Femur (tissue), 1 donor: ENCODE data around the gene RNF123.
"Not testable (repeated sequence)": the region's sequence is repeated elsewhere in the genome, so short reads cannot be mapped to it uniquely, and the experiment has no call there.

ENCODE experiments used
- DNase-seq: peaks from one replicate; pipeline ENCODE4 v3.0.0-alpha.2; 2017

The RNF123 gene

DNA sequence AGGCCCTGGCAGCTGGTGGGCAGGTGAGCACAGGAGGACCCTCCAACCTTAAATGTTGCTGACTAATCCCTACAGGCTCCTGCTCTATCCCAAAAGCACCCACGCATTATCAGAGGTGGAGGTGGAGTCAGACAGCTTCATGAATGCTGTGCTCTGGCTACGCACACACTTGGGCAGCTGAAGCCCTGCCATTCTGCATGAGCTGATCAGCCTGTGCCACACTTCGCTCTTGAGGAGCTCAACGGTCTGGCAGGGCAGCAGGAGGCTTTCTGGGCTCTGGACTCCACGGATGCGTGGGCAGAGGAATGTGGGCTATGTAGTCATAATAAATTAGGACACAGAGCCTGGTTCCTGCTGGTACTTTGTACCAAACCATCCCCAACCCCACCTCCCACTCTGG lies 6.2 kb upstream of the RNF123 start:
- DNase-seq: no peak

DNA sequence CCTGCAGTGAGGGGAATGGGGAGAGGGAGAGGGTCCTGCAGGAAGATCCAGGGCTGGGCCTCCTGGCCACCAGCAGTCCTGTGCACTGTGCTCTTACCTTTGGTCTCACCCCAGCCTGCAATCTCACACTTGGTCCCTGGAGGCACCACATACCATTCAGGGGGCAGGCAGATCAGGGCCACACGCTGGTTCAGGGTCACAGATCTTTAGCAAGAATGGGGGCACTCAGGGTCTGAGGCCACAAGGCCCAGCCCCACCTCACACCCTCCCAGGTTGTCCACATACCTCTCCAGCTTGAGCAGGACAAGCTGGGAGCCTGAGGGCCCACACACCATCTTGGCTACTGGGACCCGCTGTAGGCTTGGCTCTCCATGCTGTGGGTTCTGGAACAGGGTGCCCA lies 4.9 kb upstream of the RNF123 start:
- DNase-seq: not testable (repeated sequence)

DNA sequence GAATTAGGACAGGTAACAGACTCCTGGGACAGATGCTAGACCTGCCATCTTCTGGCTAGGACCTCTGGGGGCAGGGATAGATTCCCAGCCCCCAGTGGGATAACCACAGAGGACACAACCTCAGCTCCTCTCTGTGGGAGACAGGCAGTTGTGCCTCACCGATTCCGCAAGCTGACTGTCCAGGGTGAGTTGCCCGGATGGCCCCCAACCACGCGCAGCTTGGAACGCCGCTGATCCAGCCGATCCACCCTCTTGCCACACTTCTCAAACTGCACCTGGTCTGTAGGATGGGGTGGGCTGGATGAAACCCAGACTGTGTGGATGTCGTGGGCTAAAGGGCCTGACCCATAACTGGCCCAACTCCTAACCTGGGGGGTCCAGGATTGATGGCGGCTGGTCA lies 4.3 kb upstream of the RNF123 start:
- not testable (repeated sequence) for DNase-seq

GRCh38 chr3:49685846-49686245 lies 3.5 kb upstream of the RNF123 start:
- not testable (repeated sequence) for DNase-seq

DNA sequence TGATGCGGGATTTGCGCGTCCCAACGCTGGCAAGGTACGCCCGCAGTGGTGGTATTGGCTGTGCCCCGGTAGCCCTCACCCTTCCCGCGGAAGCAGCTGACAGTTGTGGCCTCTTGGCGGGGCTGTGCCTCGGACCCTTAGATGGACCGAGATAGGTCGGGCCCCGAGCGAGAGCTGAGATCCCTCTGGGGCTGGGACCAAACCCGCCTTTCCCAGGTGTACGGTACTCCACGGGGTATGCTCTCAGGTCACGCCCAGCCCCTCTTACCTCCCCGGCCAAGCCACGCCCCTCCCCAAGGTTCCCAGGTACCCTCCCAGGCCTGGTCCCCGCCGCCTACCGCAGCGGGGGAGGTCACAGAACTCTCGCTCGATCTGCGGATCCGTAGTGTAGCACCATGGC lies 3.0 kb upstream of the RNF123 start:
- DNase-seq: not testable (repeated sequence)

DNA sequence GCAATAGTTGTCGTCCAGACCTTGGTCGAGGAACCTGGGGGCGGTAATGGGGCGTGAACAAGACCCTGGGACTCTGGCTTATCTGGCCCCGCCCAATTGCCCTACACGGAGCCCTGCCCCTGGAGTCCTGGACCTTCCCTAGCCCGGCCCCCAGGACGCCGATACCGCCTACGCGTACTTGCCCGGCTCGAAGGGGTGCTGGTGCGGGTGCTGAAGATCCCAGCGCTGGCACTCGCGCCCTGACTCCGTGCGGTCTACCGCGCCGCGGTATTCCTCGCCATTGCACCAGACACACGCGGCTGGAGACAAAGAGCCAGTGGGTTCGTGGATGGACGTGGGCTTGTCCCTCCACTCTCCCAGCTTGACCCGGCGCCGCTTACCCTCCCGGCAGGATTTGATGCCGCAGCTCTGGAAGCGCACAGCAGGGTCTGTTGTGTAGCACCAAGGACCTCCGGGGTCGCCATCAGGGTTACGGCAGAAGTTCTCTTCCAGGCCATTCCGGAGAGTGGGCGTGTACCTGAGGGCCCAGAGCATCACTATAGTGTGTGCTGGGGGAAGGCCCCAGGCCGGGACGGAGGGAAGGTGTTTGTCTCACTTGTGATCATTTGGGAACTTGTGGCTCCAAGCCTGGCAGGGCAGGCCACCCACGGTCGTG lies 2.5 kb upstream of the RNF123 start:
- peak; percentile 56 for DNase-seq

DNA sequence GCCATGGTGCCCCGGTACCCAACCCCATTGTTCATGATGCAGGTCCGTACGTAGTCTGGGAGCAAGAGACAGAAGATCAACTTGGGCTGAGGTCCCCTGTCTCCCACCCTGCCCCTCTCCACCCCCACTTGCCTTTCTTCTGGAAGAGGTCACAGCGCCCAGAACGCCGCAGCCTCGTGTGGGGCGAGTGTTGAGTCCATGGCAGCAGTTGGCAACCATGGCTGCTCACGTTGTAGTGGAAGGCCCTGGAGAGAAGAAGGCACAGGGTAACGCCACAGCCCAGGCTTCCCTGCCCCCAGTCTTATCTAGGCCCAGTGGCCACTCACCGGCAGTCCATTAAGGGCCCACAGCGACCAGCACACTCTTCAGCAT lies 1.9 kb upstream of the RNF123 start:
- not testable (repeated sequence) for DNase-seq

DNA sequence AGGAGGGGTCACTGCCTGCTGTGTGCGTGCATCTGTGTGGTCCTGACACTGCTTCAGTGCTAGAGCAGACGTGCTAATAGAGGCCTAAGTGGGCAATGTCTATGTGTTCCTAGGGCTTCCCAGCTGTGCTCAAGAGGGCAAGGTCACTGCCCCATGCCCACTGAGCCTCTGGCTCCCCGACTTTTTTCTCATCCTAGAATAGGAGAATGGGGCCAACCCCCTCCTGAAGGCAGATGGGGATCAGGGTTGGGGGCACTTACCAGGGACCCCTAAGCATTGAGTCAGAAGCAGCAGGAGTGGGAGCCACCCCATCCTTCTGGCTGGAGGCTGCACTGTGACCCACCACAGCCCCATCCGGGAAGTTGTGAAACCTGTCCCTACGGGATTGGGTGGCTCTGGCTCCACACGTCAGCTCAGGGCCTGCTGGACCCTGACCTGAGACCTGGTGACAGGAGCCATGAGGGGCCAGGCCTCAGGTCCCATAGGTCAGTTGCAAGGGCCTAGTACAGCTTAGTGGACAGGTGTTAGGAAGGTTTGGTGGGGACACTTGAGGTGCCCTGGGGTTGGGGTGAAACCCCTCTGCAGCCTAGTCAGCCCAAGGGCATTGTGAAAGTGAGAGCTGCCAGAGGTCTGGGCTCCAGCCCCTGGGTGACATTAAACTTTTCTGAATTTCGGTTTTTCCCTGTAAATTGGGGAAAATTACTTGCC lies 865 bp upstream of the RNF123 start:
- not testable (repeated sequence) for DNase-seq

- DNase-seq: not testable (repeated sequence)
Measured at GRCh38 chr3:49689908-49690624, 709 bp downstream of the RNF123 start.

DNA sequence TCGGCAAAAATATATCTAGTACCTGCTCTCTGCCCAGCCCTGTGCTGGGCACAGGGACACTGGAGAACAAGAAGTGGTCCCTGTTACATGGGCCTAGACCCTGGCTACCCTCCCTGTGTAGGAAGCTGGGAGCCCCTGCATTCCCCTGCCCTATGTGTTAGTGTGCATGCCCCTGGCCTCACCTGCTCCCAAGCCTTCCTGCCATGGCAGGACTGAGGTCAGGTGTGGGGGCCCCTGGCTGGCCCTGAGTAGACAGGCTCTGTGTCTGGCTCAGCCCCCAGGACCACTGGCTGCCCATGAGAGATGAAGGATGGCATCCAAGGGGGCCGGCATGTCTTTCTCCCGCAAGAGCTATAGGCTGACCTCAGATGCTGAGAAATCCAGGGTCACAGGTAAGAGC lies 1.5 kb downstream of the RNF123 start:
- DNase-seq: not testable (repeated sequence)

- not testable (repeated sequence) for DNase-seq
Measured at GRCh38 chr3:49691481-49691880, 2.1 kb downstream of the RNF123 start.

GRCh38 chr3:49694409-49695070 lies 5.2 kb downstream of the RNF123 start:
- DNase-seq: not testable (repeated sequence)

GRCh38 chr3:49695350-49696015 lies 6.1 kb downstream of the RNF123 start:
- not testable (repeated sequence) for DNase-seq

GRCh38 chr3:49699281-49699979 lies 10.1 kb downstream of the RNF123 start:
- DNase-seq: no peak

DNA sequence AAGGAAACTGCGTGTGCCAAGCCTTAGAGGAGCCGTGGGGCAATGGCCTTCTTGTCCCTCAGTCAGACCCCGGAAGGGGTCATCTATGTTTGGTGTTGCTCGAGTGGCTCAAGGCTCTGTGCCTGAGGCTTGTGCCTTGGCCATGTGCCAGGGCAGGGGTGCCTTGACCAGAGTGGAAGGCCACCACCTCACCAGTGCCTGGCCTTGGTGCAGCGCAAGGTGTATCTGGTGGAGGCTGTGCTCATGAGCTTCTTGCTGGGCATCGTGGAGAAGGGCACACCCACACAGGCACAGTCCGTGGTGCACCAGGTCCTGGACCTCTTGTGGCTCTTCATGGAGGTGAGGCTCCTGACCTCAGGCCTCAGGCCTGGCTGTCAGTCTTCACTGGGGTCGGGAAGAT lies 10.7 kb downstream of the RNF123 start:
- DNase-seq: no peak

- DNase-seq: no peak
Measured at GRCh38 chr3:49700453-49701128, 11.2 kb downstream of the RNF123 start.

DNA sequence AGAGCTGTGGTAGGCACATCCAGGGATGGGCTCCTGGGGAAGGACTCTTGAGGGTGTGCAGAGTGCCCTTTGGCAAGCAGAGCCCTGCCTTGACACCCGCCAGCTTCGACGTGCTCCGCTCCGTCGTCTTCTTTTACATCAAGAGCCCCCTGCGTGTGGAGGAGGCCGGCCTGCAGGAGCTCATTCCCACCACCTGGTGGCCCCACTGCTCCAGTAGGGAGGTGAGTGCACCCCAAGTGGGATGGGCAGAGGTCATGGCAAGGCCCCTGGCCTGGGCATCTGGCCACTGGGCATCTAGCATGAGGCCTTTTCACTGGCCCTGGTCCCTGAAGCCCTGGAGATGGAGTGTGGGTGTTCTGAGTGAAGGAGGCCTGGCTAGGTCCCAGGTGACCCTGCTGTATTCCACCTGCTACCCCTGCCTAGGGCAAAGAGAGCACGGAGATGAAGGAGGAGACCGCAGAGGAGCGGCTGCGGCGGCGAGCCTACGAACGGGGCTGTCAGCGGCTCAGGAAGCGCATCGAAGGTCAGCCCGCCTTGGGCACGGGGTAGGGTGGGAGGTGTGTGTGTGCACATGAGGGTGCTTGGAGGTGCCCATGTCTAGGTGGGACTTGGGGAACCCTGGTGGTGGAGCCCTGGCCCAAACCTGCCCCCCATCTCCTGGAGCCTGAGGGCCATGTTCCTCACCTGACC lies 12.2 kb downstream of the RNF123 start:
- no peak for DNase-seq

GRCh38 chr3:49702672-49703071 lies 13.3 kb downstream of the RNF123 start:
- DNase-seq: no peak

GRCh38 chr3:49703443-49703927 lies 14.1 kb downstream of the RNF123 start:
- DNase-seq: no peak

- no peak for DNase-seq
Measured at GRCh38 chr3:49703956-49704355, 14.6 kb downstream of the RNF123 start.

- no peak for DNase-seq
Measured at GRCh38 chr3:49704629-49705028, 15.3 kb downstream of the RNF123 start.
